ENCODE measurements around the gene ZNF770. TPM values are rescaled to one million over a fixed set of nuclear protein-coding genes. Genes with fewer than 3 reads are reported as not detected.
A peak's percentile ranks its signal among the peaks of the same experiment; 100 is the strongest.

ZNF770 gene
- 17.7 and 19.3 TPM in 2 replicates for polyA plus RNA-seq (2013)

DNA sequence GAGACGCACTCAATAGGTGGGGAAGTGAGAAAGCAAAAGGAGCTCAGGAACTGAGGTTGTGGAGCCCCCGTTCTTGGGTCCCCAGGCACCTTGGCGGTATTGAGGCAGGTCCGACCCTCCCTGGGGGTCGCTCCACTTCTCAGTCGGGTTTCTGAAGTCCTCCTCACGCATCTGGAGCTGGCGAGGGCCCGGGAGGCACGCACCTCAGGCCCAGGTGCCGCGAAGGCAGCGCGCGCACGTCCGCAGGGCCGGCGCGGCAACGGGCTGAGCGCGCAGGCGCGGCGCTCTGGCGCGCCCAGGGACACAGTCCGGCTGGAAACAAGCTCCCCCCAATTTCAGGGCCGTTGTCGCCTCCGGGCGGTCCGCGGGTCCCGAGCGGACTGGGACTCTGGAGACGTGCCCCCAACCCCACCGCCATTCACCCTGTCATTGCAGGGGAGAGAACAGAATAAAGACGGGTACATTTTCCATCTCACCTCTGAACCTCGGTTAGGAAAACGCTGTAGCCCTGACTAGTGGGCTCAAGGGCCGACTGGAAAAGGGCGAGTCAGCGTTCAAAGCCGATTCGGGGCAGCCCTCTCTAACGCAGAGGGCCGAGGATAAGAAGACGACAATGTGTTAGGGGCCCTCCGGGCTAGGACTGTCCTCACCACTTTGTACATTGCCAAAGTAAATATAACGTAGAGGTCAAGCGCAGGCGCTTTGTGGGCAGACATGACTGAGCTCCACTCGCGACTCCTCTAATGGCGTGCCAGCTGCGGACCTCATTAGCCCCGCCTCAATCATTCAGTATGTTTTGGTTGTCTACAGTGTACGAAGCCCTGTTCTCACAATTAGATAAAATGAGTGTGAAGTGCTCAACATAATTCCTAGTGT is at the start of gene ZNF770:
TSS of gene ZNF770 (minus strand) at position 261 of the 876 bp plus-strand sequence. CDS start 4,853 bp downstream, outside the sequence.
- peak within 1 kb of the TSS; percentile 62 for H3K27ac ChIP-seq (ENCODE audit: low read depth, low read length)
- H3K9ac ChIP-seq (ENCODE audit: low read length), result peak within 1 kb of the TSS; percentile 91
- peak within 1 kb of the TSS; percentile 90 for H3K14ac ChIP-seq (ENCODE audit: low read length)
- WGBS (ENCODE audit: extremely low coverage, insufficient coverage, insufficient read length), result no CpG with 5 or more reads among the region's 60 CpGs
- peak within 1 kb of the TSS; percentile 71 for H3K4ac ChIP-seq (ENCODE audit: low read depth, low read length)
- H2BK12ac ChIP-seq (ENCODE audit: low read length), result no peak within 1 kb of the TSS
- peak within 1 kb of the TSS; percentile 97 for H2AFZ ChIP-seq (ENCODE audit: insufficient read depth, low read length, poor library complexity)
- H2BK120ac ChIP-seq (ENCODE audit: insufficient read depth, low read length, poor library complexity), result peak within 1 kb of the TSS; percentile 78
- H2AK5ac ChIP-seq (ENCODE audit: low read length), result peak within 1 kb of the TSS; percentile 18
- DNase-seq, result peak; percentile 61 to 86
- H4K91ac ChIP-seq (ENCODE audit: low read depth, low read length), result peak within 1 kb of the TSS; percentile 90
- H3K79me1 ChIP-seq (ENCODE audit: low read length), result peaks cover 9% of the 10 kb centered on the region
- H3K9me3 ChIP-seq (ENCODE audit: insufficient read depth, low read depth, low read length), result no peaks in the 10 kb centered on the region
- H3K4me1 ChIP-seq (ENCODE audit: control insufficient read depth in 1 of 2, insufficient read depth in 2 of 2, low read length in 2 of 2), result peaks cover 4 to 9% of the 10 kb centered on the region in 2 experiments
- peak within 1 kb of the TSS; percentile 89 for H4K12ac ChIP-seq (ENCODE audit: low read depth, low read length)
- peaks cover 14% of the 10 kb centered on the region for H3K79me2 ChIP-seq (ENCODE audit: control insufficient read depth, insufficient read depth, low read length, poor library complexity)
- H4K8ac ChIP-seq (ENCODE audit: low read depth, low read length), result peak within 1 kb of the TSS; percentile 95
- peak within 1 kb of the TSS; percentile 70 for H3K4me2 ChIP-seq (ENCODE audit: low read length)
- peak within 1 kb of the TSS; percentile 62 for H2BK5ac ChIP-seq (ENCODE audit: low read depth, low read length, poor library complexity)
- no peak within 1 kb of the TSS for H3K23ac ChIP-seq (ENCODE audit: low read length)
- peaks cover 2 to 3% of the 10 kb centered on the region in 2 experiments for H3K36me3 ChIP-seq (ENCODE audit: control insufficient read depth in 1 of 2, insufficient read depth in 2 of 2, low read length in 2 of 2)
- peak within 1 kb of the TSS; percentile 93 for H3K18ac ChIP-seq (ENCODE audit: low read length)
- peak within 1 kb of the TSS; percentile 89 for H3K4me3 ChIP-seq (ENCODE audit: low read depth, low read length)
- no peaks in the 10 kb centered on the region for H3K27me3 ChIP-seq (ENCODE audit: insufficient read depth, low read length)

- H2AK5ac ChIP-seq (ENCODE audit: low read length), result no peak overlapping the region
- no peak overlapping the region for H4K12ac ChIP-seq (ENCODE audit: low read depth, low read length)
- H3K9ac ChIP-seq (ENCODE audit: low read length), result no peak overlapping the region
- no peak overlapping the region for H2BK5ac ChIP-seq (ENCODE audit: low read depth, low read length, poor library complexity)
- no peak overlapping the region for H2AFZ ChIP-seq (ENCODE audit: insufficient read depth, low read length, poor library complexity)
- H3K14ac ChIP-seq (ENCODE audit: low read length), result no peak overlapping the region
- DNase-seq, result no peak
- no peaks in the 10 kb centered on the region for H3K4me1 ChIP-seq (ENCODE audit: control insufficient read depth in 1 of 2, insufficient read depth in 2 of 2, low read length in 2 of 2)
- H4K8ac ChIP-seq (ENCODE audit: low read depth, low read length), result no peak overlapping the region
- H3K4me3 ChIP-seq (ENCODE audit: low read depth, low read length), result no peak overlapping the region
- H3K23ac ChIP-seq (ENCODE audit: low read length), result no peak overlapping the region
- no peak overlapping the region for H2BK120ac ChIP-seq (ENCODE audit: insufficient read depth, low read length, poor library complexity)
- H3K27me3 ChIP-seq (ENCODE audit: insufficient read depth, low read length), result no peaks in the 10 kb centered on the region
- WGBS (ENCODE audit: extremely low coverage, insufficient coverage, insufficient read length), result no CpG with 5 or more reads among the region's 6 CpGs
- no peak overlapping the region for H3K4ac ChIP-seq (ENCODE audit: low read depth, low read length)
- H3K79me2 ChIP-seq (ENCODE audit: control insufficient read depth, insufficient read depth, low read length, poor library complexity), result no peaks in the 10 kb centered on the region
- no peak overlapping the region for H3K4me2 ChIP-seq (ENCODE audit: low read length)
- H2BK12ac ChIP-seq (ENCODE audit: low read length), result no peak overlapping the region
- no peak overlapping the region for H3K27ac ChIP-seq (ENCODE audit: low read depth, low read length)
- H3K79me1 ChIP-seq (ENCODE audit: low read length), result no peaks in the 10 kb centered on the region
- H3K9me3 ChIP-seq (ENCODE audit: insufficient read depth, low read depth, low read length), result no peaks in the 10 kb centered on the region
- no peak overlapping the region for H3K18ac ChIP-seq (ENCODE audit: low read length)
- no peaks in the 10 kb centered on the region for H3K36me3 ChIP-seq (ENCODE audit: control insufficient read depth in 1 of 2, insufficient read depth in 2 of 2, low read length in 2 of 2)
- no peak overlapping the region for H4K91ac ChIP-seq (ENCODE audit: low read depth, low read length)
Observed at GRCh38 chr15:35028235-35028984, 40.3 kb upstream of the ZNF770 start.

GRCh38 chr15:35023804-35024203 is 35.7 kb upstream of the ZNF770 start:
- H3K4me2 ChIP-seq (ENCODE audit: low read length), result no peak overlapping the region

GRCh38 chr15:35020974-35021373 is 32.9 kb upstream of the ZNF770 start:
- no peaks in the 10 kb centered on the region for H3K79me2 ChIP-seq (ENCODE audit: control insufficient read depth, insufficient read depth, low read length, poor library complexity)
- no CpG with 5 or more reads among the region's 6 CpGs for WGBS (ENCODE audit: extremely low coverage, insufficient coverage, insufficient read length)

More at GRCh38 chr15:35023804-35024203, 35.7 kb upstream of the ZNF770 start:
- H3K4ac ChIP-seq (ENCODE audit: low read depth, low read length), result no peak overlapping the region
- no peaks in the 10 kb centered on the region for H3K79me2 ChIP-seq (ENCODE audit: control insufficient read depth, insufficient read depth, low read length, poor library complexity)
- H3K9me3 ChIP-seq (ENCODE audit: insufficient read depth, low read depth, low read length), result no peaks in the 10 kb centered on the region
- no peaks in the 10 kb centered on the region for H3K36me3 ChIP-seq (ENCODE audit: control insufficient read depth in 1 of 2, insufficient read depth in 2 of 2, low read length in 2 of 2)
- no peak overlapping the region for H3K4me3 ChIP-seq (ENCODE audit: low read depth, low read length)
- no peak overlapping the region for H3K23ac ChIP-seq (ENCODE audit: low read length)
- H3K4me1 ChIP-seq (ENCODE audit: control insufficient read depth in 1 of 2, insufficient read depth in 2 of 2, low read length in 2 of 2), result no peaks in the 10 kb centered on the region
- H2BK120ac ChIP-seq (ENCODE audit: insufficient read depth, low read length, poor library complexity), result no peak overlapping the region
- no peak overlapping the region for H4K8ac ChIP-seq (ENCODE audit: low read depth, low read length)
- no peak overlapping the region for H3K9ac ChIP-seq (ENCODE audit: low read length)
- H4K91ac ChIP-seq (ENCODE audit: low read depth, low read length), result no peak overlapping the region
- H2BK12ac ChIP-seq (ENCODE audit: low read length), result no peak overlapping the region
- H3K27ac ChIP-seq (ENCODE audit: low read depth, low read length), result no peak overlapping the region
- H2AFZ ChIP-seq (ENCODE audit: insufficient read depth, low read length, poor library complexity), result no peak overlapping the region
- no peak overlapping the region for H2BK5ac ChIP-seq (ENCODE audit: low read depth, low read length, poor library complexity)
- no peaks in the 10 kb centered on the region for H3K27me3 ChIP-seq (ENCODE audit: insufficient read depth, low read length)
- no peak for DNase-seq
- H3K14ac ChIP-seq (ENCODE audit: low read length), result no peak overlapping the region
- H3K79me1 ChIP-seq (ENCODE audit: low read length), result no peaks in the 10 kb centered on the region
- H2AK5ac ChIP-seq (ENCODE audit: low read length), result no peak overlapping the region
- no peak overlapping the region for H4K12ac ChIP-seq (ENCODE audit: low read depth, low read length)
- no CpG with 5 or more reads among the region's 3 CpGs for WGBS (ENCODE audit: extremely low coverage, insufficient coverage, insufficient read length)
- H3K18ac ChIP-seq (ENCODE audit: low read length), result no peak overlapping the region

More at GRCh38 chr15:35020974-35021373, 32.9 kb upstream of the ZNF770 start:
- Histone ChIP-seq H3K79me1 (ENCODE audit: low read length) (no peaks in the 10 kb centered on the region), H2BK12ac (ENCODE audit: low read length) (no peak overlapping the region), H2AFZ (ENCODE audit: insufficient read depth, low read length, poor library complexity) (no peak overlapping the region), H3K23ac (ENCODE audit: low read length) (no peak overlapping the region), H3K27me3 (ENCODE audit: insufficient read depth, low read length) (no peaks in the 10 kb centered on the region), H4K91ac (ENCODE audit: low read depth, low read length) (no peak overlapping the region), H3K4me3 (ENCODE audit: low read depth, low read length) (no peak overlapping the region), H2BK120ac (ENCODE audit: insufficient read depth, low read length, poor library complexity) (no peak overlapping the region), H4K12ac (ENCODE audit: low read depth, low read length) (no peak overlapping the region), H2AK5ac (ENCODE audit: low read length) (no peak overlapping the region), H3K36me3 (ENCODE audit: control insufficient read depth in 1 of 2, insufficient read depth in 2 of 2, low read length in 2 of 2) (no peaks in the 10 kb centered on the region), H4K8ac (ENCODE audit: low read depth, low read length) (no peak overlapping the region), H3K9me3 (ENCODE audit: insufficient read depth, low read depth, low read length) (no peaks in the 10 kb centered on the region), H3K27ac (ENCODE audit: low read depth, low read length) (no peak overlapping the region), H3K4me1 (ENCODE audit: control insufficient read depth in 1 of 2, insufficient read depth in 2 of 2, low read length in 2 of 2) (no peaks in the 10 kb centered on the region), H2BK5ac (ENCODE audit: low read depth, low read length, poor library complexity) (no peak overlapping the region), H3K18ac (ENCODE audit: low read length) (no peak overlapping the region), H3K9ac (ENCODE audit: low read length) (no peak overlapping the region), H3K4me2 (ENCODE audit: low read length) (no peak overlapping the region), H3K4ac (ENCODE audit: low read depth, low read length) (no peak overlapping the region), H3K14ac (ENCODE audit: low read length) (no peak overlapping the region)
- no peak for DNase-seq
